Hematopoietic multipotent progenitor cell treated with erythropoietin and hydrocortisone succinate and interleukin-3 and kit ligand, for 15 days (in vitro differentiated cells): ENCODE data around the gene IGIP.
A peak's percentile ranks its signal among the peaks of the same experiment; 100 is the strongest.

Experiments used
- DNase-seq: peaks from one replicate; pipeline ENCODE4 v3.0.0-alpha.2; 2015; ENCODE audit warnings: low spot score

IGIP gene

GRCh38 chr5:140125637-140126036, at the start of gene IGIP:
Gene IGIP, plus strand, starts transcription at chr5:140125937. Its CDS starts 2,540 bp downstream, at chr5:140128477.
- DNase-seq: no peak

GRCh38 chr5:140076142-140076541, 49.6 kb upstream of the IGIP start:
- DNase-seq: no peak

GRCh38 chr5:140076788-140077187, 48.9 kb upstream of the IGIP start:
- DNase-seq: no peak

GRCh38 chr5:140083120-140083519, 42.6 kb upstream of the IGIP start:
- no peak for DNase-seq

- DNase-seq: no peak
Measured at GRCh38 chr5:140083650-140084049, 42.1 kb upstream of the IGIP start.

GRCh38 chr5:140084541-140084940, 41.2 kb upstream of the IGIP start:
- DNase-seq: no peak

- DNase-seq: no peak
Measured at GRCh38 chr5:140090251-140090650, 35.5 kb upstream of the IGIP start.

GRCh38 chr5:140093179-140093578, 32.6 kb upstream of the IGIP start:
- no peak for DNase-seq

- no peak for DNase-seq
Measured at GRCh38 chr5:140093866-140094265, 31.9 kb upstream of the IGIP start.

- DNase-seq: no peak
Measured at GRCh38 chr5:140094889-140095288, 30.8 kb upstream of the IGIP start.

GRCh38 chr5:140101179-140101578, 24.6 kb upstream of the IGIP start:
- DNase-seq: no peak

- no peak for DNase-seq
Measured at GRCh38 chr5:140103154-140103553, 22.6 kb upstream of the IGIP start.

GRCh38 chr5:140104100-140104499, 21.6 kb upstream of the IGIP start:
- no peak for DNase-seq

GRCh38 chr5:140106101-140106500, 19.6 kb upstream of the IGIP start:
- no peak for DNase-seq

GRCh38 chr5:140106805-140107311, 18.9 kb upstream of the IGIP start:
- DNase-seq: no peak

GRCh38 chr5:140107312-140108092, 18.2 kb upstream of the IGIP start:
- DNase-seq: peak; percentile 85

GRCh38 chr5:140108093-140109017, 17.4 kb upstream of the IGIP start:
- DNase-seq: no peak

- no peak for DNase-seq
Measured at GRCh38 chr5:140109018-140109758, 16.5 kb upstream of the IGIP start.

- no peak for DNase-seq
Measured at GRCh38 chr5:140109759-140110645, 15.7 kb upstream of the IGIP start.

GRCh38 chr5:140110646-140110957, 15.1 kb upstream of the IGIP start:
- DNase-seq: no peak
